WTC11 (cell line): ENCODE results near the gene GALNTL6. TPM values are rescaled to one million over a fixed set of nuclear protein-coding genes. Genes with fewer than 3 reads are reported as not detected.
A peak's percentile ranks its signal among the peaks of the same experiment; 100 is the strongest.

Experiments used
- ATAC-seq: fragments of 200-7000 bp; cut with Tn5 transposase; 2 replicates; pipeline ENCODE4 v1.10.0; 2021; ENCODE audit warnings: mild to moderate bottlenecking, moderate library complexity
- CTCF ChIA-PET: fragments of 300-600 bp; sonication (Branson Sonifier 250); formaldehyde crosslinking; loops from one replicate; lab custom pipeline; 2021; ENCODE audit warnings: antibody characterized with exemption; lab: Charles Lee
- POLR2A ChIA-PET: fragments of 350-600 bp; sonication (Branson Sonifier 250); formaldehyde crosslinking; loops from one replicate; lab custom pipeline; 2021; ENCODE audit warnings: antibody characterized with exemption; lab: Charles Lee
- DNase-seq: peaks from one replicate; pipeline ENCODE4 v3.0.0; 2021; ENCODE audit warnings: low spot score
- H3K27ac Mint-ChIP-seq: 2 replicates; pipeline ENCODE4 v1.8.0; 2021; ENCODE audit warnings: mixed read lengths
- H3K27me3 Mint-ChIP-seq: 2 replicates; pipeline ENCODE4 v1.8.0; 2021; ENCODE audit warnings: low read depth, mild to moderate bottlenecking, moderate library complexity, mixed read lengths
- H3K36me3 Mint-ChIP-seq: 2 replicates; pipeline ENCODE4 v1.8.0; 2021; ENCODE audit warnings: mixed read lengths
- H3K4me1 Mint-ChIP-seq: 2 replicates; pipeline ENCODE4 v1.8.0; 2022; ENCODE audit warnings: mixed read lengths
- H3K4me3 Mint-ChIP-seq: 2 replicates; pipeline ENCODE4 v1.8.0; 2021; ENCODE audit warnings: mild to moderate bottlenecking, moderate library complexity, mixed read lengths
- H3K9me3 Mint-ChIP-seq: 2 replicates; pipeline ENCODE4 v1.8.0; 2021; ENCODE audit warnings: mixed read lengths
- ARID4B ChIP-seq: sonication (generic); formaldehyde crosslinking; IDR thresholded peaks from 2 replicates; pipeline ENCODE4 v1.8.0; 2023; ENCODE audit warnings: missing genetic modification reagents, mild to moderate bottlenecking, borderline replicate concordance
- E2F1 ChIP-seq: sonication (generic); formaldehyde crosslinking; IDR thresholded peaks from 2 replicates; pipeline ENCODE4 v1.8.0; 2022; ENCODE audit warnings: mild to moderate bottlenecking, missing genetic modification reagents
- E2F5 ChIP-seq: sonication (generic); formaldehyde crosslinking; IDR thresholded peaks from 2 replicates; pipeline ENCODE4 v1.8.1; 2022; ENCODE audit warnings: mild to moderate bottlenecking, moderate library complexity, missing genetic modification reagents
- FOXJ3 ChIP-seq: sonication (generic); formaldehyde crosslinking; IDR thresholded peaks from 2 replicates; pipeline ENCODE4 v1.9.0; 2021; ENCODE audit warnings: missing genetic modification reagents, mild to moderate bottlenecking, borderline replicate concordance
- JAZF1 ChIP-seq: fragments of 250-450 bp; sonication (Bioruptor Pico); IDR thresholded peaks from 2 replicates; pipeline ENCODE4 v1.9.0; 2021; ENCODE audit warnings: moderate library complexity, mild to moderate bottlenecking, inconsistent platforms
- MAX ChIP-seq: sonication (generic); formaldehyde crosslinking; IDR thresholded peaks from 2 replicates; pipeline ENCODE4 v1.8.0; 2022; ENCODE audit warnings: mild to moderate bottlenecking, missing genetic modification reagents
- MYBL2 ChIP-seq: sonication (generic); formaldehyde crosslinking; IDR thresholded peaks from 2 replicates; pipeline ENCODE4 v1.8.1; 2023; ENCODE audit warnings: mild to moderate bottlenecking, moderate library complexity, missing genetic modification reagents
- NFE2L1 ChIP-seq: sonication (generic); formaldehyde crosslinking; IDR thresholded peaks from 2 replicates; pipeline ENCODE4 v1.8.1; 2023; ENCODE audit warnings: missing genetic modification reagents
- PRRX2 ChIP-seq: fragments of 250-450 bp; sonication (Bioruptor Pico); IDR thresholded peaks from 2 replicates; pipeline ENCODE4 v1.8.0; 2021; ENCODE audit warnings: mild to moderate bottlenecking
- SMAD3 ChIP-seq: sonication (generic); formaldehyde crosslinking; IDR thresholded peaks from 2 replicates; pipeline ENCODE4 v1.8.0; 2022; ENCODE audit warnings: missing genetic modification reagents, mild to moderate bottlenecking, borderline replicate concordance
- SOX15 ChIP-seq: fragments of 250-450 bp; sonication (Bioruptor Pico); IDR thresholded peaks from 2 replicates; pipeline ENCODE4 v1.9.0; 2021; ENCODE audit warnings: mild to moderate bottlenecking
- TEAD1 ChIP-seq: sonication (generic); formaldehyde crosslinking; IDR thresholded peaks from 2 replicates; pipeline ENCODE4 v1.8.0; 2022; ENCODE audit warnings: mild to moderate bottlenecking, missing genetic modification reagents
- TP53 ChIP-seq: sonication (generic); formaldehyde crosslinking; IDR thresholded peaks from 2 replicates; pipeline ENCODE4 v1.8.1; 2023; ENCODE audit warnings: mild to moderate bottlenecking, missing genetic modification reagents
- ZNF121 ChIP-seq: sonication (generic); formaldehyde crosslinking; IDR thresholded peaks from 2 replicates; pipeline ENCODE4 v1.8.0; 2023; ENCODE audit warnings: missing genetic modification reagents
- ZNF232 ChIP-seq: sonication (generic); formaldehyde crosslinking; IDR thresholded peaks from 2 replicates; pipeline ENCODE4 v1.8.0; 2022; ENCODE audit warnings: mild to moderate bottlenecking, missing genetic modification reagents
- ZNF671 ChIP-seq: fragments of 250-450 bp; sonication (Bioruptor Pico); IDR thresholded peaks from 2 replicates; pipeline ENCODE4 v1.8.0; 2021; ENCODE audit warnings: mild to moderate bottlenecking
- total RNA-seq: library from RNA; stranded (reverse); gene quantifications from 3 replicates; pipeline ENCODE4 v1.2.3, GENCODE V29; 2021
- TF ChIP-seq, protein P1 (sequence below): sonication (generic); formaldehyde crosslinking; IDR thresholded peaks from 2 replicates; pipeline ENCODE4 v1.8.0; 2022; ENCODE audit warnings: mild to moderate bottlenecking, missing genetic modification reagents
- TF ChIP-seq, protein P2 (sequence below): sonication (generic); formaldehyde crosslinking; IDR thresholded peaks from 2 replicates; pipeline ENCODE4 v1.8.1; 2022; ENCODE audit warnings: low read depth, missing genetic modification reagents, borderline replicate concordance
- TF ChIP-seq, protein P3 (sequence below): fragments of 250-450 bp; sonication (Bioruptor Pico); IDR thresholded peaks from 2 replicates; pipeline ENCODE4 v1.9.0; 2021; ENCODE audit warnings: mild to moderate bottlenecking
- TF ChIP-seq, protein P4 (sequence below): fragments of 250-450 bp; sonication (Bioruptor Pico); IDR thresholded peaks from 2 replicates; pipeline ENCODE4 v1.8.0; 2021; ENCODE audit warnings: mild to moderate bottlenecking
- TF ChIP-seq, protein P5 (sequence below): fragments of 250-450 bp; sonication (Bioruptor Pico); IDR thresholded peaks from 2 replicates; pipeline ENCODE4 v1.9.0; 2021; ENCODE audit warnings: mild to moderate bottlenecking

The GALNTL6 gene
- total RNA-seq, 1 experiment from 2014 or later = 0.24 TPM

DNA sequence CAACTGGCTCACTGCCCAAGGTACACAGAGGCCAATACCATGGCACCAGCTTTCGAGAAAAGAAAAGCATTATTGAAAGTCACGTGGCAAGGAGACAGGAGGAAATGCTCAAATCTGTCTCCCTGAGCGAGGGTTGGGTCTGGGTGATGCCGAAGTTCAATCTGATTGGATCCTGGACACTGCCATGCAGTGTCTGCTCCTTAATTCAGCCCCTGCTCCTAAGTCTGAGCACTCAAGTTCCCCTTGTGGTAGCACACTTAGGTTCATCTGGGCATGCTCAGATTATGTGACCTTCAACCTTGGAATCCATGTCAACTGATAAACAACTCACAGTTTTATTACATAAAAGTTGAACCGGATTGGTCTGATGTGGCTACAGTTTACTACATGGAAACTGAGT, 842.9 kb downstream of the GALNTL6 start:
- Mint-ChIP-seq H3K36me3 (no peaks in the 10 kb centered on the region), H3K4me1 (peaks cover 23% of the 10 kb centered on the region), H3K27ac (no peak overlapping the region), H3K4me3 (no peak overlapping the region), H3K9me3 (no peaks in the 10 kb centered on the region), H3K27me3 (no peaks in the 10 kb centered on the region)
- ChIA-PET CTCF (no interaction called here), POLR2A (no interaction called here)
- TF ChIP-seq TEAD1 (CRISPR knock-in tag) = no peak
- TF ChIP-seq MAX = no peak
- TF ChIP-seq TP53 (CRISPR knock-in tag) = no peak
- TF ChIP-seq SOX15 (CRISPR knock-in tag) = no peak
- no peak for TF ChIP-seq ZNF121
- TF ChIP-seq, protein P1, sequence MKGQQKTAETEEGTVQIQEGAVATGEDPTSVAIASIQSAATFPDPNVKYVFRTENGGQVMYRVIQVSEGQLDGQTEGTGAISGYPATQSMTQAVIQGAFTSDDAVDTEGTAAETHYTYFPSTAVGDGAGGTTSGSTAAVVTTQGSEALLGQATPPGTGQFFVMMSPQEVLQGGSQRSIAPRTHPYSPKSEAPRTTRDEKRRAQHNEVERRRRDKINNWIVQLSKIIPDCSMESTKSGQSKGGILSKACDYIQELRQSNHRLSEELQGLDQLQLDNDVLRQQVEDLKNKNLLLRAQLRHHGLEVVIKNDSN (CRISPR knock-in tag) = no peak
- TF ChIP-seq ZNF671 (CRISPR knock-in tag) = no peak
- TF ChIP-seq, protein P2, sequence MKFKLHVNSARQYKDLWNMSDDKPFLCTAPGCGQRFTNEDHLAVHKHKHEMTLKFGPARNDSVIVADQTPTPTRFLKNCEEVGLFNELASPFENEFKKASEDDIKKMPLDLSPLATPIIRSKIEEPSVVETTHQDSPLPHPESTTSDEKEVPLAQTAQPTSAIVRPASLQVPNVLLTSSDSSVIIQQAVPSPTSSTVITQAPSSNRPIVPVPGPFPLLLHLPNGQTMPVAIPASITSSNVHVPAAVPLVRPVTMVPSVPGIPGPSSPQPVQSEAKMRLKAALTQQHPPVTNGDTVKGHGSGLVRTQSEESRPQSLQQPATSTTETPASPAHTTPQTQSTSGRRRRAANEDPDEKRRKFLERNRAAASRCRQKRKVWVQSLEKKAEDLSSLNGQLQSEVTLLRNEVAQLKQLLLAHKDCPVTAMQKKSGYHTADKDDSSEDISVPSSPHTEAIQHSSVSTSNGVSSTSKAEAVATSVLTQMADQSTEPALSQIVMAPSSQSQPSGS (CRISPR knock-in tag) = no peak
- TF ChIP-seq, protein P3, sequence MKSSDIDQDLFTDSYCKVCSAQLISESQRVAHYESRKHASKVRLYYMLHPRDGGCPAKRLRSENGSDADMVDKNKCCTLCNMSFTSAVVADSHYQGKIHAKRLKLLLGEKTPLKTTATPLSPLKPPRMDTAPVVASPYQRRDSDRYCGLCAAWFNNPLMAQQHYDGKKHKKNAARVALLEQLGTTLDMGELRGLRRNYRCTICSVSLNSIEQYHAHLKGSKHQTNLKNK (CRISPR knock-in tag) = no peak
- TF ChIP-seq ARID4B (CRISPR knock-in tag) = no peak
- no peak for TF ChIP-seq E2F1 (CRISPR knock-in tag)
- TF ChIP-seq, protein P4, sequence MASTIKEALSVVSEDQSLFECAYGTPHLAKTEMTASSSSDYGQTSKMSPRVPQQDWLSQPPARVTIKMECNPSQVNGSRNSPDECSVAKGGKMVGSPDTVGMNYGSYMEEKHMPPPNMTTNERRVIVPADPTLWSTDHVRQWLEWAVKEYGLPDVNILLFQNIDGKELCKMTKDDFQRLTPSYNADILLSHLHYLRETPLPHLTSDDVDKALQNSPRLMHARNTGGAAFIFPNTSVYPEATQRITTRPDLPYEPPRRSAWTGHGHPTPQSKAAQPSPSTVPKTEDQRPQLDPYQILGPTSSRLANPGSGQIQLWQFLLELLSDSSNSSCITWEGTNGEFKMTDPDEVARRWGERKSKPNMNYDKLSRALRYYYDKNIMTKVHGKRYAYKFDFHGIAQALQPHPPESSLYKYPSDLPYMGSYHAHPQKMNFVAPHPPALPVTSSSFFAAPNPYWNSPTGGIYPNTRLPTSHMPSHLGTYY (CRISPR knock-in tag) = no peak
- TF ChIP-seq ZNF232 (CRISPR knock-in tag) = no peak
- DNase-seq = no peak
- peak; percentile 71 for ATAC-seq

GRCh38 chr4:172657081-172657480, 843.9 kb downstream of the GALNTL6 start:
- no peak overlapping the region for H3K4me3 Mint-ChIP-seq
- DNase-seq (no peak), ATAC-seq (no peak)
- peaks cover 13% of the 10 kb centered on the region for H3K4me1 Mint-ChIP-seq
- POLR2A ChIA-PET = no interaction called here
- CTCF ChIA-PET = no interaction called here
- no peaks in the 10 kb centered on the region for H3K36me3 Mint-ChIP-seq
- H3K27me3 Mint-ChIP-seq = no peaks in the 10 kb centered on the region
- H3K27ac Mint-ChIP-seq = no peak overlapping the region
- no peaks in the 10 kb centered on the region for H3K9me3 Mint-ChIP-seq
- TF ChIP-seq SOX15 (CRISPR knock-in tag) (no peak), NFE2L1 (CRISPR knock-in tag) (no peak), FOXJ3 (CRISPR knock-in tag) (no peak), JAZF1 (no peak), PRRX2 (CRISPR knock-in tag) (no peak), SMAD3 (CRISPR knock-in tag) (no peak), E2F5 (CRISPR knock-in tag) (no peak), MYBL2 (no peak)
- TF ChIP-seq, protein P5, sequence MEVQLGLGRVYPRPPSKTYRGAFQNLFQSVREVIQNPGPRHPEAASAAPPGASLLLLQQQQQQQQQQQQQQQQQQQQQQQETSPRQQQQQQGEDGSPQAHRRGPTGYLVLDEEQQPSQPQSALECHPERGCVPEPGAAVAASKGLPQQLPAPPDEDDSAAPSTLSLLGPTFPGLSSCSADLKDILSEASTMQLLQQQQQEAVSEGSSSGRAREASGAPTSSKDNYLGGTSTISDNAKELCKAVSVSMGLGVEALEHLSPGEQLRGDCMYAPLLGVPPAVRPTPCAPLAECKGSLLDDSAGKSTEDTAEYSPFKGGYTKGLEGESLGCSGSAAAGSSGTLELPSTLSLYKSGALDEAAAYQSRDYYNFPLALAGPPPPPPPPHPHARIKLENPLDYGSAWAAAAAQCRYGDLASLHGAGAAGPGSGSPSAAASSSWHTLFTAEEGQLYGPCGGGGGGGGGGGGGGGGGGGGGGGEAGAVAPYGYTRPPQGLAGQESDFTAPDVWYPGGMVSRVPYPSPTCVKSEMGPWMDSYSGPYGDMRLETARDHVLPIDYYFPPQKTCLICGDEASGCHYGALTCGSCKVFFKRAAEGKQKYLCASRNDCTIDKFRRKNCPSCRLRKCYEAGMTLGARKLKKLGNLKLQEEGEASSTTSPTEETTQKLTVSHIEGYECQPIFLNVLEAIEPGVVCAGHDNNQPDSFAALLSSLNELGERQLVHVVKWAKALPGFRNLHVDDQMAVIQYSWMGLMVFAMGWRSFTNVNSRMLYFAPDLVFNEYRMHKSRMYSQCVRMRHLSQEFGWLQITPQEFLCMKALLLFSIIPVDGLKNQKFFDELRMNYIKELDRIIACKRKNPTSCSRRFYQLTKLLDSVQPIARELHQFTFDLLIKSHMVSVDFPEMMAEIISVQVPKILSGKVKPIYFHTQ (CRISPR knock-in tag) = no peak
